Measurements from ENCODE around the gene PUM1.
A peak's percentile ranks its signal among the peaks of the same experiment; 100 is the strongest.
"Not testable (repeated sequence)": the region's sequence is repeated elsewhere in the genome, so short reads cannot be mapped to it uniquely, and the experiment has no call there.

The PUM1 gene

DNA sequence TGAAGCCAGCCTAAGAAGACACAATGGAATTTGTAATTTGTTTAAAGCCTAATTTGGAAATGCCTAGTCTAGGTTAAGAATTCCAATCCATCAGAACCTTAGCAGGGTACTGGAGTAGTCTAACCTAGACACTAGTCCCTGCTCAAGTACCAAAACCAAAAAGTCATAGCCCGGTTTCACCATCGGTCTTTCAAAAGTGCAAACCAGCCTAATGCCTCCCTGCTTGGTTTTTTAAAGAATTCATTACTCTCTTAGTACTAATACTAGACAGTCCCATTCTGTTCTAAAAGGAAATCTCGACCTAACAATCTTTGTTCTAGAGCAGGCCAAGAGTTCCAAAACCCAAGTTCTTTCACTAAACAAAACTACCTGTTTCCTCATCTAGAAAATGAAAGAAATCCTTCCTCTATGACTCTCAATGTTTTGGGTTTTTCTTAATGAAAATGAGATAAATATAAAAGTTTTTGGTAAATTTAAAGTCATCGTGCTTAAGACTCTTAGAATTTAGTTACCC, 2.6 kb downstream of the PUM1 start:
- Histone ChIP-seq H3K27me3 (replicated peaks; ENCODE audit: control insufficient read depth, insufficient read depth, low read length) (no peaks in the 10 kb centered on the region), H3K9ac (ENCODE audit: low read length) (peak overlapping the region; percentile 100), H3K36me3 (ENCODE audit: control insufficient read depth, insufficient read depth, low read length, severe bottlenecking) (peaks cover 12% of the 10 kb centered on the region), H3K9me3 (ENCODE audit: control insufficient read depth, low read length) (no peaks in the 10 kb centered on the region), H3K4me1 (ENCODE audit: control insufficient read depth, insufficient read depth, low read length) (peaks cover 21% of the 10 kb centered on the region), H3K4me3 (ENCODE audit: low read length) (peak overlapping the region; percentile 100)
- DNase-seq (ENCODE audit: low read depth): no peak

DNA sequence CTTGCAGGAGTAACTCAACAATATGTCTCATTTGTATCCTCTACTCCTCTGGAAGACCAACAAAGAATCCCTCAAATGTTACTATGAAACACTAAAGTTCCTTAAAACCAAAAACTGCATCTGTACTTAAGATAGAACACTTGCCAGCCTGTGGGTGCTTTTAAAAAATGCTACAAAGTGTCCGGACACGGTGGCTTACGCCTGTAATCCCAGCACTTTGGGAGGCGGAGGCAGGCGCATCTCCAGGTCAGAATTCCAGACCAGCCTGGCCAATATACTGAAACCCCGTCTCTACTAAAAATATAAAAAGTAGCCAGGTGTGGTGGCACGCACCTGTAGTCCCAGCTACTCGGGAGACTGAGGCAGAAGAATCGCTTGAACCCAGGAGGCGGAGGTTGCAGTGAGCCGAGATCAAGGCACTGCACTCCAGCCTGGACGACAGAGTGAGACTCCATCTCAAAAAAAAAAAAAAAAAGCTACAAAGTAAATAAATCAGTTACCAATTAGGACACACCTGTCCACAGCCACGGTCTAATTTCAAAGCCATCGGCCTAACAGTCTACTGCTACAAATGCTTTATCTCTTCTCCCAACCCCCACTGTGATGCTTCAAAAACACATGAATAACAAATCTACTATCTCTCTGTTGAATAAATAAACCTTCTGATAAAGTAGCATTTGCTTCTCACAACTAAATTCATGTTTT, 3.2 kb downstream of the PUM1 start:
- peak overlapping the region; percentile 100 for H3K4me3 ChIP-seq (ENCODE audit: low read length)

GRCh38 chr1:31058012-31058411, 7.5 kb downstream of the PUM1 start:
- no peak for DNase-seq (ENCODE audit: low read depth)
- Histone ChIP-seq H3K9ac (ENCODE audit: low read length) (no peak overlapping the region), H3K4me3 (ENCODE audit: low read length) (no peak overlapping the region)

More for the DNA sequence above, 3.2 kb downstream of the PUM1 start:
- not testable (repeated sequence) for H3K9me3 ChIP-seq (ENCODE audit: control insufficient read depth, low read length); H3K27me3 ChIP-seq (replicated peaks; ENCODE audit: control insufficient read depth, insufficient read depth, low read length); DNase-seq (ENCODE audit: low read depth)
- peaks cover 17% of the 10 kb centered on the region for H3K36me3 ChIP-seq (ENCODE audit: control insufficient read depth, insufficient read depth, low read length, severe bottlenecking)
- H3K9ac ChIP-seq (ENCODE audit: low read length): peak overlapping the region; percentile 100
- peaks cover 21% of the 10 kb centered on the region for H3K4me1 ChIP-seq (ENCODE audit: control insufficient read depth, insufficient read depth, low read length)

GRCh38 chr1:31055953-31056352, 9.6 kb downstream of the PUM1 start:
- H3K4me3 ChIP-seq (ENCODE audit: low read length): no peak overlapping the region
- H3K36me3 ChIP-seq (ENCODE audit: control insufficient read depth, insufficient read depth, low read length, severe bottlenecking): peaks cover 34% of the 10 kb centered on the region
- H3K4me1 ChIP-seq (ENCODE audit: control insufficient read depth, insufficient read depth, low read length): peaks cover 43% of the 10 kb centered on the region
- no peak overlapping the region for H3K9ac ChIP-seq (ENCODE audit: low read length)
- no peak for DNase-seq (ENCODE audit: low read depth)
- H3K27me3 ChIP-seq (replicated peaks; ENCODE audit: control insufficient read depth, insufficient read depth, low read length): no peaks in the 10 kb centered on the region
- H3K9me3 ChIP-seq (ENCODE audit: control insufficient read depth, low read length): no peaks in the 10 kb centered on the region

More at GRCh38 chr1:31058012-31058411, 7.5 kb downstream of the PUM1 start:
- Histone ChIP-seq H3K27me3 (replicated peaks; ENCODE audit: control insufficient read depth, insufficient read depth, low read length) (no peaks in the 10 kb centered on the region), H3K9me3 (ENCODE audit: control insufficient read depth, low read length) (no peaks in the 10 kb centered on the region), H3K36me3 (ENCODE audit: control insufficient read depth, insufficient read depth, low read length, severe bottlenecking) (peaks cover 34% of the 10 kb centered on the region), H3K4me1 (ENCODE audit: control insufficient read depth, insufficient read depth, low read length) (peaks cover 35% of the 10 kb centered on the region)

GRCh38 chr1:31055501-31055900, 10.0 kb downstream of the PUM1 start:
- peaks cover 34% of the 10 kb centered on the region for H3K36me3 ChIP-seq (ENCODE audit: control insufficient read depth, insufficient read depth, low read length, severe bottlenecking)

GRCh38 chr1:31054958-31055481, 10.5 kb downstream of the PUM1 start:
- H3K4me1 ChIP-seq (ENCODE audit: control insufficient read depth, insufficient read depth, low read length): peaks cover 52% of the 10 kb centered on the region
- no peak overlapping the region for H3K9ac ChIP-seq (ENCODE audit: low read length)
- DNase-seq (ENCODE audit: low read depth): no peak
- peaks cover 34% of the 10 kb centered on the region for H3K36me3 ChIP-seq (ENCODE audit: control insufficient read depth, insufficient read depth, low read length, severe bottlenecking)
- H3K27me3 ChIP-seq (replicated peaks; ENCODE audit: control insufficient read depth, insufficient read depth, low read length): no peaks in the 10 kb centered on the region
- H3K4me3 ChIP-seq (ENCODE audit: low read length): no peak overlapping the region
- no peaks in the 10 kb centered on the region for H3K9me3 ChIP-seq (ENCODE audit: control insufficient read depth, low read length)

More at GRCh38 chr1:31055501-31055900, 10.0 kb downstream of the PUM1 start:
- Histone ChIP-seq H3K4me3 (ENCODE audit: low read length) (no peak overlapping the region), H3K9me3 (ENCODE audit: control insufficient read depth, low read length) (no peaks in the 10 kb centered on the region), H3K9ac (ENCODE audit: low read length) (no peak overlapping the region), H3K27me3 (replicated peaks; ENCODE audit: control insufficient read depth, insufficient read depth, low read length) (no peaks in the 10 kb centered on the region), H3K4me1 (ENCODE audit: control insufficient read depth, insufficient read depth, low read length) (peaks cover 47% of the 10 kb centered on the region)
- DNase-seq (ENCODE audit: low read depth): no peak

DNA sequence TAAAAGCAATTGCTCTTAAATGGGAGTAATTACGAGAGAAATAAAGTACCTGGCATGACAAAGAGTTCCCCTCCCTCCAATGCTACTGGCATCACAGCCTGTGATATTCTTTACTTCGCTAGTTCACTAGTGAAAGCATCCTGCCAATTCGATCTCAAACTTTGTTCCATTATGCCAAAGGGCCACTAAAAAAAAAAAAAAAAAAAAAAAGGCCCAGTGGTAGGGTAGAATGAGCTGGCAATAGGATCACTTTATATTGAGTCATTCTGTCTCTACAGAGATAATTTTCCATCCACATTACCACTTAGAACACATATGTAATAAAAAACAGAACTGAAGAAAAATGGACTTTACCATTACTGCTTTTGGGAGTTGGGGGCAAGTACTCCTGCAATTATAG, 11.2 kb downstream of the PUM1 start:
- Histone ChIP-seq H3K9ac (ENCODE audit: low read length) (peak overlapping the region; percentile 36), H3K36me3 (ENCODE audit: control insufficient read depth, insufficient read depth, low read length, severe bottlenecking) (peaks cover 33% of the 10 kb centered on the region), H3K4me1 (ENCODE audit: control insufficient read depth, insufficient read depth, low read length) (peaks cover 52% of the 10 kb centered on the region), H3K9me3 (ENCODE audit: control insufficient read depth, low read length) (no peaks in the 10 kb centered on the region), H3K27me3 (replicated peaks; ENCODE audit: control insufficient read depth, insufficient read depth, low read length) (no peaks in the 10 kb centered on the region), H3K4me3 (ENCODE audit: low read length) (peak overlapping the region; percentile 10)
- peak; percentile 39 for DNase-seq (ENCODE audit: low read depth)

DNA sequence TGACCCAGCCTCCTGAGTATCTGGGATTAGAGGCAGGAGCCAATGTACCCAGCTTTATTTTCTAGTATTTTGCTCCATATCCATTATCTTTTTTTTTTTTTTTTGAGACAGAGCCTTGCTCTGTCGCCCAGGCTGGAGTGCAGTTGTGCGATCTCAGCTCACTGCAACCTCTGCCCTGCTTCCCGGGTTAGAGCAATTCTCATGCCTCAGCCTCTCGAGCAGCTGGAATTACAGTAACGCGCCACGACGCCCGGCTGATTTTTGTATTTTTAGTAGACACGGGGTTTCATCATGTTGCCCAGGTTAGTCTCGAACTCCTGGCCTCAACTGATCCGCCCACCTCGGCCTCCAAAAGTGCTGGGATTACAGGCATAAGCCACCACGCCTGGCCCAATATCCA, 12.9 kb downstream of the PUM1 start:
- H3K4me3 ChIP-seq (ENCODE audit: low read length); H3K9me3 ChIP-seq (ENCODE audit: control insufficient read depth, low read length); DNase-seq (ENCODE audit: low read depth); H3K27me3 ChIP-seq (replicated peaks; ENCODE audit: control insufficient read depth, insufficient read depth, low read length): not testable (repeated sequence)
- peaks cover 19% of the 10 kb centered on the region for H3K36me3 ChIP-seq (ENCODE audit: control insufficient read depth, insufficient read depth, low read length, severe bottlenecking)
- peak overlapping the region; percentile 64 for H3K9ac ChIP-seq (ENCODE audit: low read length)
- peaks cover 53% of the 10 kb centered on the region for H3K4me1 ChIP-seq (ENCODE audit: control insufficient read depth, insufficient read depth, low read length)

GRCh38 chr1:31051611-31052010, 13.9 kb downstream of the PUM1 start:
- Histone ChIP-seq H3K9ac (ENCODE audit: low read length) (peak overlapping the region; percentile 64), H3K4me1 (ENCODE audit: control insufficient read depth, insufficient read depth, low read length) (peaks cover 63% of the 10 kb centered on the region), H3K36me3 (ENCODE audit: control insufficient read depth, insufficient read depth, low read length, severe bottlenecking) (peaks cover 14% of the 10 kb centered on the region), H3K9me3 (ENCODE audit: control insufficient read depth, low read length) (no peaks in the 10 kb centered on the region), H3K4me3 (ENCODE audit: low read length) (no peak overlapping the region), H3K27me3 (replicated peaks; ENCODE audit: control insufficient read depth, insufficient read depth, low read length) (no peaks in the 10 kb centered on the region)
- DNase-seq (ENCODE audit: low read depth): peak; percentile 36

GRCh38 chr1:31047507-31047906, 18.0 kb downstream of the PUM1 start:
- peaks cover 13% of the 10 kb centered on the region for H3K36me3 ChIP-seq (ENCODE audit: control insufficient read depth, insufficient read depth, low read length, severe bottlenecking)

DNA sequence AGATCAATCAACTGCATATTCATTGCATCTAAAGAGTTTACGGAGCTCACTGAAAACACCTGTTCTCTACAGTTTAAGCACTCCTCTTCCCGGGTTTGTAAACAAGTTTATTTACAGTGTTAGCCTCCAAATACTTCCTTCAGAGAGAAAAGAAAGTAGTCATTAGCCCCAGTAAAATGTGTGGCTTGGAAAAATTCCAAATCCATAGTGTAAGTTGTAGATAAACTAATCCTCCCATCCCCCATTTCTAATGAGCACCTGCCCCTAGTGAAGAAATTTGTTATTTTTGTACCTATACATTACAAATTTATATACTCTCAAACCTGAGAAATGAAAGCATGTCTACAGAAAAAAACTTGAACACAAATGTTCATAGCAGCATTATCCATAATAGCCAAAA, 21.9 kb downstream of the PUM1 start:
- Histone ChIP-seq H3K9me3 (ENCODE audit: control insufficient read depth, low read length) (no peaks in the 10 kb centered on the region), H3K36me3 (ENCODE audit: control insufficient read depth, insufficient read depth, low read length, severe bottlenecking) (peaks cover 22% of the 10 kb centered on the region), H3K4me1 (ENCODE audit: control insufficient read depth, insufficient read depth, low read length) (peaks cover 19% of the 10 kb centered on the region), H3K4me3 (ENCODE audit: low read length) (no peak overlapping the region), H3K9ac (ENCODE audit: low read length) (no peak overlapping the region), H3K27me3 (replicated peaks; ENCODE audit: control insufficient read depth, insufficient read depth, low read length) (no peaks in the 10 kb centered on the region)
- no peak for DNase-seq (ENCODE audit: low read depth)

More at GRCh38 chr1:31047507-31047906, 18.0 kb downstream of the PUM1 start:
- H3K9ac ChIP-seq (ENCODE audit: low read length); DNase-seq (ENCODE audit: low read depth); H3K4me3 ChIP-seq (ENCODE audit: low read length); H3K27me3 ChIP-seq (replicated peaks; ENCODE audit: control insufficient read depth, insufficient read depth, low read length); H3K9me3 ChIP-seq (ENCODE audit: control insufficient read depth, low read length): not testable (repeated sequence)
- H3K4me1 ChIP-seq (ENCODE audit: control insufficient read depth, insufficient read depth, low read length): peaks cover 37% of the 10 kb centered on the region

Measured in adipocyte (in vitro differentiated cells).